Cardiac muscle cell (in vitro differentiated cells and primary cell): ENCODE data around the gene SNRPB2. TPM values are rescaled to one million over a fixed set of nuclear protein-coding genes. Genes with fewer than 3 reads are reported as not detected.

Source experiments
- DNase-seq, 2 donors: peaks; one replicate each; pipeline versions ENCODE4 v3.0.0 to v3.0.0-alpha.2; 2010 to 2017; ENCODE audit warnings: low read depth in 1 of 2, low spot score in 1 of 2
- H3K27ac ChIP-seq: fragments of 200-600 bp; sonication (generic); 2 replicates; pipeline ENCODE4 v1.5.1; 2016
- H3K27me3 ChIP-seq: fragments of 200-600 bp; sonication (generic); 2 replicates; pipeline ENCODE4 v1.6.0; 2016; ENCODE audit warnings: control low read depth
- H3K36me3 ChIP-seq: fragments of 200-600 bp; sonication (generic); 2 replicates; pipeline ENCODE4 v1.5.1; 2016; ENCODE audit warnings: control low read depth
- H3K4me1 ChIP-seq: fragments of 200-600 bp; sonication (generic); 2 replicates; pipeline ENCODE4 v1.8.1; 2017; ENCODE audit warnings: low read depth, mild to moderate bottlenecking, mixed run types
- H3K4me3 ChIP-seq: fragments of 200-600 bp; sonication (generic); 2 replicates; pipeline ENCODE4 v1.5.1; 2016; ENCODE audit warnings: mild to moderate bottlenecking
- H3K9me3 ChIP-seq: fragments of 200-600 bp; sonication (generic); 2 replicates; pipeline ENCODE4 v1.5.1; 2017; ENCODE audit warnings: low read depth, mild to moderate bottlenecking, control low read depth
- CTCF ChIP-seq: IDR thresholded peaks from 2 replicates; pipeline ENCODE4 v1.5.1; 2012; ENCODE audit warnings: low read depth, mild to moderate bottlenecking, low read length
- polyA plus RNA-seq: library from polyadenylated mRNA; unstranded; fragments of >200 nt; fragmentation: Nextera tagmentation; extraction: Ambion mirVana; gene quantifications from 2 replicates; pipeline ENCODE4 v1.2.1, GENCODE V29; 2016
- total RNA-seq: library from RNA; depleted of rRNA; stranded (reverse); fragments of >200 nt; gene quantifications from 2 replicates; pipeline ENCODE4 v1.2.3, GENCODE V29; 2016

SNRPB2 gene
- total and polyA plus RNA-seq, 2 experiments from 2014 or later, result 16.4 to 99.7 TPM

GRCh38 chr20:16748308-16748900, 18.6 kb downstream of the SNRPB2 start, which contains the start of gene OTOR:
Gene OTOR, plus strand, starts transcription at chr20:16748358. Its CDS starts 44 bp downstream, at chr20:16748402.
- H3K36me3 ChIP-seq, result no peaks in the 10 kb centered on the region
- H3K9me3 ChIP-seq, result no peaks in the 10 kb centered on the region
- no peak for TF ChIP-seq CTCF
- H3K4me1 ChIP-seq, result no peaks in the 10 kb centered on the region
- no peak within 1 kb of the TSS for H3K27ac ChIP-seq
- no peaks in the 10 kb centered on the region for H3K27me3 ChIP-seq
- DNase-seq, result no peak
- no peak within 1 kb of the TSS for H3K4me3 ChIP-seq

GRCh38 chr20:16749573-16749972, 19.7 kb downstream of the SNRPB2 start:
- H3K27me3 ChIP-seq, result no peaks in the 10 kb centered on the region
- no peak for DNase-seq
- TF ChIP-seq CTCF, result no peak
- H3K9me3 ChIP-seq, result no peaks in the 10 kb centered on the region
- no peak overlapping the region for H3K4me3 ChIP-seq
- no peaks in the 10 kb centered on the region for H3K4me1 ChIP-seq
- no peak overlapping the region for H3K27ac ChIP-seq
- no peaks in the 10 kb centered on the region for H3K36me3 ChIP-seq

- Histone ChIP-seq H3K36me3 (no peaks in the 10 kb centered on the region), H3K27me3 (no peaks in the 10 kb centered on the region), H3K27ac (no peak overlapping the region), H3K9me3 (no peaks in the 10 kb centered on the region), H3K4me3 (no peak overlapping the region), H3K4me1 (no peaks in the 10 kb centered on the region)
- no peak for TF ChIP-seq CTCF
- DNase-seq, result no peak
Observed at GRCh38 chr20:16752082-16752481, 22.3 kb downstream of the SNRPB2 start.

- Histone ChIP-seq H3K27me3 (no peaks in the 10 kb centered on the region), H3K9me3 (no peaks in the 10 kb centered on the region), H3K4me3 (no peak overlapping the region), H3K4me1 (no peaks in the 10 kb centered on the region), H3K36me3 (no peaks in the 10 kb centered on the region), H3K27ac (no peak overlapping the region)
- DNase-seq, result no peak
- TF ChIP-seq CTCF, result no peak
Observed at GRCh38 chr20:16752901-16753300, 23.1 kb downstream of the SNRPB2 start.

GRCh38 chr20:16758454-16759180, 28.8 kb downstream of the SNRPB2 start:
- DNase-seq, result no peak
- Histone ChIP-seq H3K27me3 (no peaks in the 10 kb centered on the region), H3K27ac (no peak overlapping the region), H3K4me1 (peaks cover 22% of the 10 kb centered on the region), H3K36me3 (no peaks in the 10 kb centered on the region), H3K9me3 (no peaks in the 10 kb centered on the region), H3K4me3 (no peak overlapping the region)
- no peak for TF ChIP-seq CTCF
